ENCODE data around the gene TLE5. TPM values are rescaled to one million over a fixed set of nuclear protein-coding genes. Genes with fewer than 3 reads are reported as not detected.

TLE5 gene
- polyA plus RNA-seq, 1 experiment, result 579 TPM

- no peak for TF ChIP-seq CTCF (IDR thresholded peaks at IDR 0.05; ENCODE audit: insufficient read depth, low read depth, low read length)
- H3K4me3 ChIP-seq (ENCODE audit: low read depth, low read length), result no peak overlapping the region
- POLR2A ChIA-PET, result no interaction called here
- no peaks in the 10 kb centered on the region for H3K27me3 ChIP-seq (ENCODE audit: control insufficient read depth, insufficient read depth, low read length)
- no peaks in the 10 kb centered on the region for H3K36me3 ChIP-seq (ENCODE audit: control insufficient read depth, insufficient read depth, low read length)
- no peak for DNase-seq (ENCODE audit: low read depth)
- CTCF ChIA-PET, result interaction anchor here (1.5 kb wide), 1 partner anchor 30 kb away, joined by 4 read pairs; no protein-coding TSS in a partner anchor
Measured at GRCh38 chr19:3045191-3045590, 17.1 kb downstream of the TLE5 start.

GRCh38 chr19:3042621-3043267 is 19.6 kb downstream of the TLE5 start:
- Histone ChIP-seq H3K4me3 (ENCODE audit: low read depth, low read length) (no peak overlapping the region), H3K36me3 (ENCODE audit: control insufficient read depth, insufficient read depth, low read length) (no peaks in the 10 kb centered on the region), H3K27me3 (ENCODE audit: control insufficient read depth, insufficient read depth, low read length) (no peaks in the 10 kb centered on the region)
- no peak for TF ChIP-seq CTCF (IDR thresholded peaks at IDR 0.05; ENCODE audit: insufficient read depth, low read depth, low read length)
- ChIA-PET POLR2A (no interaction called here), CTCF (interaction anchor here (0.7 to 1.0 kb wide), 2 partner anchors 13 to 40 kb away, joined by 3 read pairs; no protein-coding TSS in a partner anchor)
- no peak for DNase-seq (ENCODE audit: low read depth)

GRCh38 chr19:3041761-3042620 is 20.3 kb downstream of the TLE5 start:
- ChIA-PET POLR2A (no interaction called here), CTCF (no interaction called here)
- no peaks in the 10 kb centered on the region for H3K27me3 ChIP-seq (ENCODE audit: control insufficient read depth, insufficient read depth, low read length)
- TF ChIP-seq CTCF (IDR thresholded peaks at IDR 0.05; ENCODE audit: insufficient read depth, low read depth, low read length), result no peak
- no peak overlapping the region for H3K4me3 ChIP-seq (ENCODE audit: low read depth, low read length)
- DNase-seq (ENCODE audit: low read depth), result no peak
- H3K36me3 ChIP-seq (ENCODE audit: control insufficient read depth, insufficient read depth, low read length), result no peaks in the 10 kb centered on the region

GRCh38 chr19:3041327-3041726 is 21.0 kb downstream of the TLE5 start:
- TF ChIP-seq CTCF (IDR thresholded peaks at IDR 0.05; ENCODE audit: insufficient read depth, low read depth, low read length), result no peak
- POLR2A ChIA-PET, result no interaction called here
- Histone ChIP-seq H3K4me3 (ENCODE audit: low read depth, low read length) (no peak overlapping the region), H3K27me3 (ENCODE audit: control insufficient read depth, insufficient read depth, low read length) (no peaks in the 10 kb centered on the region), H3K36me3 (ENCODE audit: control insufficient read depth, insufficient read depth, low read length) (no peaks in the 10 kb centered on the region)
- CTCF ChIA-PET, result no interaction called here
- no peak for DNase-seq (ENCODE audit: low read depth)

GRCh38 chr19:3039641-3040077 is 22.6 kb downstream of the TLE5 start:
- TF ChIP-seq CTCF (IDR thresholded peaks at IDR 0.05; ENCODE audit: insufficient read depth, low read depth, low read length), result no peak
- Histone ChIP-seq H3K27me3 (ENCODE audit: control insufficient read depth, insufficient read depth, low read length) (no peaks in the 10 kb centered on the region), H3K36me3 (ENCODE audit: control insufficient read depth, insufficient read depth, low read length) (no peaks in the 10 kb centered on the region), H3K4me3 (ENCODE audit: low read depth, low read length) (no peak overlapping the region)
- ChIA-PET POLR2A (no interaction called here), CTCF (interaction anchor here (0.8 to 1.6 kb wide), 4 partner anchors 13 to 89 kb away, joined by 3 to 5 read pairs (median 4); no protein-coding TSS in a partner anchor)
- DNase-seq (ENCODE audit: low read depth), result no peak
